Measurements from ENCODE around the gene VPREB3.

DNA sequence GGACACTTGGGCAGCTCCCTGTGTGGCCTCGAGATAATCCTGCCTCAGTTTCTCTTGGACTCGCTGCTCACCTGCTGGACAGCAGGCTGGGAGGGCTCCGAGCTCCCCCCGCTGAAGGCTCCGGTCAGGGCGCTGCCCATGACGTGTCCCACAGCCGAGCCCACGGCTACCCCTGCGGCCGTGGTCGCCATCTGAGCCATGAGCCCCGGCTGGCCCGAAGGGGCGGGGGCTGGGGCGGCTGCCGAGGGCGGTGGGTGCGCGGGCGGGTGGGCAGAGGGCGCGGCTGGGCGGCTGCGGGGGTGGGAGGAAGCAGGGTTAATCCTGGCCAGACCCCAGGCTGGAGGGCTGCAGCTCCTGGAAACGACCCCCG lies 13.1 kb upstream of the VPREB3 start:
- TF ChIP-seq CTCF (IDR thresholded peaks at IDR 0.05) (no peak), POLR2A (IDR thresholded peaks at IDR 0.05) (no peak)
